DOHH2 (cell line): ENCODE results near the gene CCDC144A.

Source experiments
- EZH2phosphoT487 ChIP-seq: fragments of 200-600 bp; sonication (generic); IDR thresholded peaks from 2 replicates; pipeline ENCODE4 v1.6.1; 2017; ENCODE audit warnings: borderline replicate concordance, mild to moderate bottlenecking, antibody characterized with exemption, low read length, moderate library complexity, mixed read lengths
- TF ChIP-seq, protein P1 (sequence below): fragments of 200-600 bp; sonication (generic); IDR thresholded peaks from one replicate; pipeline ENCODE4 v1.5.1; 2014; ENCODE audit warnings: antibody characterized with exemption, mild to moderate bottlenecking, low read depth, low read length; ENCODE audit not compliant: poor library complexity, severe bottlenecking

- TF ChIP-seq, protein P1, sequence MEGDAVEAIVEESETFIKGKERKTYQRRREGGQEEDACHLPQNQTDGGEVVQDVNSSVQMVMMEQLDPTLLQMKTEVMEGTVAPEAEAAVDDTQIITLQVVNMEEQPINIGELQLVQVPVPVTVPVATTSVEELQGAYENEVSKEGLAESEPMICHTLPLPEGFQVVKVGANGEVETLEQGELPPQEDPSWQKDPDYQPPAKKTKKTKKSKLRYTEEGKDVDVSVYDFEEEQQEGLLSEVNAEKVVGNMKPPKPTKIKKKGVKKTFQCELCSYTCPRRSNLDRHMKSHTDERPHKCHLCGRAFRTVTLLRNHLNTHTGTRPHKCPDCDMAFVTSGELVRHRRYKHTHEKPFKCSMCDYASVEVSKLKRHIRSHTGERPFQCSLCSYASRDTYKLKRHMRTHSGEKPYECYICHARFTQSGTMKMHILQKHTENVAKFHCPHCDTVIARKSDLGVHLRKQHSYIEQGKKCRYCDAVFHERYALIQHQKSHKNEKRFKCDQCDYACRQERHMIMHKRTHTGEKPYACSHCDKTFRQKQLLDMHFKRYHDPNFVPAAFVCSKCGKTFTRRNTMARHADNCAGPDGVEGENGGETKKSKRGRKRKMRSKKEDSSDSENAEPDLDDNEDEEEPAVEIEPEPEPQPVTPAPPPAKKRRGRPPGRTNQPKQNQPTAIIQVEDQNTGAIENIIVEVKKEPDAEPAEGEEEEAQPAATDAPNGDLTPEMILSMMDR: no peak
- TF ChIP-seq EZH2phosphoT487: no peak
Observed at GRCh38 chr17:16662936-16663335, 27.1 kb upstream of the CCDC144A start.
